HepG2 (cell line): Measurements from ENCODE around the gene COL4A2.

Experiments
- BRCA1 ChIP-seq: sonication (generic); formaldehyde crosslinking; IDR thresholded peaks from 2 replicates; pipeline ENCODE4 v1.4.0; 2020; ENCODE audit warnings: missing genetic modification reagents
- JUN ChIP-seq: sonication (generic); formaldehyde crosslinking; IDR thresholded peaks from 2 replicates; pipeline ENCODE4 v1.4.0; 2020; ENCODE audit warnings: mild to moderate bottlenecking, missing genetic modification reagents
- ZNF777 ChIP-seq: sonication (generic); formaldehyde crosslinking; IDR thresholded peaks from 2 replicates; pipeline ENCODE4 v1.4.0; 2020; ENCODE audit warnings: missing genetic modification reagents
- TF ChIP-seq, protein P1 (sequence below): sonication (generic); formaldehyde crosslinking; IDR thresholded peaks from 2 replicates; pipeline ENCODE4 v1.5.0; 2020; ENCODE audit warnings: mild to moderate bottlenecking, missing genetic modification reagents, moderate library complexity

DNA sequence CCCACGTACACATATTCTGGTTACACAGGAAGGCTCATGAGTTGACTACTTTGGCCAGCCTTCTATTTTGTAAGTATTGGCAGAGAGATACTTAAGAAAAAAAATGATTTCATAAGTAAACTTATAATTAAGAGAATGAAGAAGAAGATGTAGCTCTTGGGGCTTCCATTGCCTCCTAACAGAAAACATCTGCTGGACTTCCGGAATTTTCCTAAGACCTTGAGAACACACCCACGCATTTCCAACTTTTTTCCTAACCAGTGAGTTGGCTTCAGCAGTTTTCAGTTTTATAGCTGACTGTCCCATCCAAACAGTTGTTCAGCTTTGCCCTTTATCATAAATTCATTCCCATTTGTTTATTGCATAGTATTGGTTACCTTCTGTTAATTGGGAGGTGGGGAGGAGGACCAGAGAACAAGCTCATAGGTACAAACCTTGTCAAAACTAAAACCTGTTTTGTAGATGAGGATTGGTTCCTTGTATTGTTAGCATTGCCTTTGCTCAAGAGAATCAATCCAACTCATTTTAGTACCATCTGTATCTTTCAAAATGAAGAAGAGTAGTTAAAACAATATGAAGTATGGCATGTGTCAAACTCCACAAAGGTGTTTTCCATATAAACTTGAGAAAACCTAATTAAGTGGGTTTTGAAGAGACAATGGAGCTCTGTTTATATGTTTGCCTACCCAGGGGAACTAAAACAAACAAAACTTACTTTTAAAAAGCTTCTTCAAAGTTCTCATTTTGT lies 93.9 kb downstream of the COL4A2 start:
- TF ChIP-seq BRCA1 (no peak), JUN (no peak), ZNF777 (CRISPR knock-in tag) (no peak)
- TF ChIP-seq, protein P1, sequence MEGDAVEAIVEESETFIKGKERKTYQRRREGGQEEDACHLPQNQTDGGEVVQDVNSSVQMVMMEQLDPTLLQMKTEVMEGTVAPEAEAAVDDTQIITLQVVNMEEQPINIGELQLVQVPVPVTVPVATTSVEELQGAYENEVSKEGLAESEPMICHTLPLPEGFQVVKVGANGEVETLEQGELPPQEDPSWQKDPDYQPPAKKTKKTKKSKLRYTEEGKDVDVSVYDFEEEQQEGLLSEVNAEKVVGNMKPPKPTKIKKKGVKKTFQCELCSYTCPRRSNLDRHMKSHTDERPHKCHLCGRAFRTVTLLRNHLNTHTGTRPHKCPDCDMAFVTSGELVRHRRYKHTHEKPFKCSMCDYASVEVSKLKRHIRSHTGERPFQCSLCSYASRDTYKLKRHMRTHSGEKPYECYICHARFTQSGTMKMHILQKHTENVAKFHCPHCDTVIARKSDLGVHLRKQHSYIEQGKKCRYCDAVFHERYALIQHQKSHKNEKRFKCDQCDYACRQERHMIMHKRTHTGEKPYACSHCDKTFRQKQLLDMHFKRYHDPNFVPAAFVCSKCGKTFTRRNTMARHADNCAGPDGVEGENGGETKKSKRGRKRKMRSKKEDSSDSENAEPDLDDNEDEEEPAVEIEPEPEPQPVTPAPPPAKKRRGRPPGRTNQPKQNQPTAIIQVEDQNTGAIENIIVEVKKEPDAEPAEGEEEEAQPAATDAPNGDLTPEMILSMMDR = no peak
